ENCODE measurements around the gene TGM6. TPM values are rescaled to one million over a fixed set of nuclear protein-coding genes. Genes with fewer than 3 reads are reported as not detected.

TGM6 gene
- total RNA-seq, 2 experiments from 2014 or later = not detected

GRCh38 chr20:2429051-2429450 lies 48.4 kb downstream of the TGM6 start:
- CTCF ChIA-PET = no interaction called here
- Mint-ChIP-seq H3K27ac (no peak overlapping the region), H3K4me1 (ENCODE audit: low read depth) (no peaks in the 10 kb centered on the region)

GRCh38 chr20:2430538-2430937 lies 49.8 kb downstream of the TGM6 start:
- intact Hi-C loops (cut with DNase I, micrococcal nuclease) = no loop called here
- TF ChIP-seq, protein P1, sequence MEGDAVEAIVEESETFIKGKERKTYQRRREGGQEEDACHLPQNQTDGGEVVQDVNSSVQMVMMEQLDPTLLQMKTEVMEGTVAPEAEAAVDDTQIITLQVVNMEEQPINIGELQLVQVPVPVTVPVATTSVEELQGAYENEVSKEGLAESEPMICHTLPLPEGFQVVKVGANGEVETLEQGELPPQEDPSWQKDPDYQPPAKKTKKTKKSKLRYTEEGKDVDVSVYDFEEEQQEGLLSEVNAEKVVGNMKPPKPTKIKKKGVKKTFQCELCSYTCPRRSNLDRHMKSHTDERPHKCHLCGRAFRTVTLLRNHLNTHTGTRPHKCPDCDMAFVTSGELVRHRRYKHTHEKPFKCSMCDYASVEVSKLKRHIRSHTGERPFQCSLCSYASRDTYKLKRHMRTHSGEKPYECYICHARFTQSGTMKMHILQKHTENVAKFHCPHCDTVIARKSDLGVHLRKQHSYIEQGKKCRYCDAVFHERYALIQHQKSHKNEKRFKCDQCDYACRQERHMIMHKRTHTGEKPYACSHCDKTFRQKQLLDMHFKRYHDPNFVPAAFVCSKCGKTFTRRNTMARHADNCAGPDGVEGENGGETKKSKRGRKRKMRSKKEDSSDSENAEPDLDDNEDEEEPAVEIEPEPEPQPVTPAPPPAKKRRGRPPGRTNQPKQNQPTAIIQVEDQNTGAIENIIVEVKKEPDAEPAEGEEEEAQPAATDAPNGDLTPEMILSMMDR (IDR thresholded peaks at IDR 0.05) = no peak
- Mint-ChIP-seq H3K27ac (no peak overlapping the region), H3K4me1 (ENCODE audit: low read depth) (no peaks in the 10 kb centered on the region), H3K36me3 (ENCODE audit: low read depth) (no peaks in the 10 kb centered on the region), H3K27me3 (peaks cover 19% of the 10 kb centered on the region), H3K9me3 (no peaks in the 10 kb centered on the region), H3K4me3 (no peak overlapping the region)
- Histone ChIP-seq H3K4me3 (ENCODE audit: low read length) (no peak overlapping the region), H3K4me1 (ENCODE audit: insufficient read depth, low read length) (no peaks in the 10 kb centered on the region), H3K27me3 (ENCODE audit: control insufficient read depth in 1 of 2, insufficient read depth in 2 of 2, low read length in 2 of 2) (peaks cover 0 to 5% of the 10 kb centered on the region in 2 experiments), H3K27ac (ENCODE audit: low read depth in 1 of 2, low read length in 2 of 2) (no peak overlapping the region), H3K9me3 (ENCODE audit: control insufficient read depth in 1 of 2, insufficient read depth in 1 of 2, low read length in 2 of 2) (peaks cover 0 to 5% of the 10 kb centered on the region in 2 experiments), H3K36me3 (ENCODE audit: insufficient read depth, low read length) (no peaks in the 10 kb centered on the region)
- DNase-seq = no peak
- ChIA-PET CTCF (no interaction called here), POLR2A (no interaction called here)
- ATAC-seq (ENCODE audit: poor library complexity) = no peak

More at GRCh38 chr20:2429051-2429450, 48.4 kb downstream of the TGM6 start:
- H3K27me3 Mint-ChIP-seq = peaks cover 19% of the 10 kb centered on the region
- Histone ChIP-seq H3K4me3 (ENCODE audit: low read length) (no peak overlapping the region), H3K4me1 (ENCODE audit: insufficient read depth, low read length) (no peaks in the 10 kb centered on the region), H3K27ac (ENCODE audit: low read depth in 1 of 2, low read length in 2 of 2) (no peak overlapping the region), H3K36me3 (ENCODE audit: insufficient read depth, low read length) (no peaks in the 10 kb centered on the region), H3K27me3 (ENCODE audit: control insufficient read depth in 1 of 2, insufficient read depth in 2 of 2, low read length in 2 of 2) (peaks cover 0 to 5% of the 10 kb centered on the region in 2 experiments), H3K9me3 (ENCODE audit: control insufficient read depth in 1 of 2, insufficient read depth in 1 of 2, low read length in 2 of 2) (peaks cover 0 to 5% of the 10 kb centered on the region in 2 experiments)
- intact Hi-C loops (cut with DNase I, micrococcal nuclease) = no loop called here
- H3K36me3 Mint-ChIP-seq (ENCODE audit: low read depth) = no peaks in the 10 kb centered on the region
- H3K4me3 Mint-ChIP-seq = no peak overlapping the region
- no peak for DNase-seq
- ATAC-seq (ENCODE audit: poor library complexity) = no peak
- TF ChIP-seq, protein P1 (IDR thresholded peaks at IDR 0.05) = no peak
- POLR2A ChIA-PET = no interaction called here
- H3K9me3 Mint-ChIP-seq = no peaks in the 10 kb centered on the region

- Histone ChIP-seq H3K9me3 (ENCODE audit: control insufficient read depth in 1 of 2, insufficient read depth in 1 of 2, low read length in 2 of 2) (peaks cover 0 to 5% of the 10 kb centered on the region in 2 experiments), H3K4me1 (ENCODE audit: insufficient read depth, low read length) (no peaks in the 10 kb centered on the region), H3K36me3 (ENCODE audit: insufficient read depth, low read length) (no peaks in the 10 kb centered on the region), H3K4me3 (ENCODE audit: low read length) (no peak overlapping the region), H3K27me3 (ENCODE audit: control insufficient read depth in 1 of 2, insufficient read depth in 2 of 2, low read length in 2 of 2) (peaks cover 0 to 5% of the 10 kb centered on the region in 2 experiments), H3K27ac (ENCODE audit: low read depth in 1 of 2, low read length in 2 of 2) (no peak overlapping the region)
- no peak overlapping the region for H3K27ac Mint-ChIP-seq
- DNase-seq (no peak), ATAC-seq (ENCODE audit: poor library complexity) (no peak)
- H3K4me1 Mint-ChIP-seq (ENCODE audit: low read depth) = no peaks in the 10 kb centered on the region
- ChIA-PET POLR2A (no interaction called here), CTCF (no interaction called here)
- intact Hi-C loops (cut with DNase I, micrococcal nuclease) = no loop called here
- peaks cover 19% of the 10 kb centered on the region for H3K27me3 Mint-ChIP-seq
- no peaks in the 10 kb centered on the region for H3K9me3 Mint-ChIP-seq
- H3K4me3 Mint-ChIP-seq = no peak overlapping the region
- TF ChIP-seq, protein P1 (IDR thresholded peaks at IDR 0.05) = no peak
- no peaks in the 10 kb centered on the region for H3K36me3 Mint-ChIP-seq (ENCODE audit: low read depth)
These were observed 50.5 kb downstream of the TGM6 start for GRCh38 chr20:2431185-2431584.

All from CD4-positive, alpha-beta T cell (primary cell).